Measurements from ENCODE around the gene SBK3.
A peak's percentile ranks its signal among the peaks of the same experiment; 100 is the strongest.
"Not testable (repeated sequence)": the region's sequence is repeated elsewhere in the genome, so short reads cannot be mapped to it uniquely, and the experiment has no call there.

Gene SBK3, protein sequence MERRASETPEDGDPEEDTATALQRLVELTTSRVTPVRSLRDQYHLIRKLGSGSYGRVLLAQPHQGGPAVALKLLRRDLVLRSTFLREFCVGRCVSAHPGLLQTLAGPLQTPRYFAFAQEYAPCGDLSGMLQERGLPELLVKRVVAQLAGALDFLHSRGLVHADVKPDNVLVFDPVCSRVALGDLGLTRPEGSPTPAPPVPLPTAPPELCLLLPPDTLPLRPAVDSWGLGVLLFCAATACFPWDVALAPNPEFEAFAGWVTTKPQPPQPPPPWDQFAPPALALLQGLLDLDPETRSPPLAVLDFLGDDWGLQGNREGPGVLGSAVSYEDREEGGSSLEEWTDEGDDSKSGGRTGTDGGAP

GRCh38 chr19:55545443-55545842 lies at the start of gene SBK3:
SBK3 (minus strand) TSS chr19:55545543; CDS start chr19:55545543, 0 bp downstream.
- in situ Hi-C loops (cut with HindIII; ENCODE audit: low pct_unique_long_range_greater_than_20kb, low sequenced_read_pairs), result no loop called here
- no peak for DNase-seq (ENCODE audit: low read depth in 1 of 2, low spot score in 1 of 2)
- no peak for TF ChIP-seq JUND (IDR thresholded peaks at IDR 0.05; ENCODE audit: low read depth)

GRCh38 chr19:55593096-55593772 lies 47.9 kb upstream of the SBK3 start:
- TF ChIP-seq JUND (IDR thresholded peaks at IDR 0.05; ENCODE audit: low read depth), result no peak
- DNase-seq (ENCODE audit: low read depth in 1 of 2, low spot score in 1 of 2), result no peak
- in situ Hi-C loops (cut with HindIII; ENCODE audit: low pct_unique_long_range_greater_than_20kb, low sequenced_read_pairs), result no loop called here

- in situ Hi-C loops (cut with HindIII; ENCODE audit: low pct_unique_long_range_greater_than_20kb, low sequenced_read_pairs), result no loop called here
- no peak for DNase-seq (ENCODE audit: low read depth in 1 of 2, low spot score in 1 of 2)
- no peak for TF ChIP-seq JUND (IDR thresholded peaks at IDR 0.05; ENCODE audit: low read depth)
These were observed 47.2 kb upstream of the SBK3 start for GRCh38 chr19:55592391-55593090.

GRCh38 chr19:55591555-55591954 lies 46.2 kb upstream of the SBK3 start:
- in situ Hi-C loops (cut with HindIII; ENCODE audit: low pct_unique_long_range_greater_than_20kb, low sequenced_read_pairs), result no loop called here
- DNase-seq (ENCODE audit: low read depth in 1 of 2, low spot score in 1 of 2), result no peak

DNA sequence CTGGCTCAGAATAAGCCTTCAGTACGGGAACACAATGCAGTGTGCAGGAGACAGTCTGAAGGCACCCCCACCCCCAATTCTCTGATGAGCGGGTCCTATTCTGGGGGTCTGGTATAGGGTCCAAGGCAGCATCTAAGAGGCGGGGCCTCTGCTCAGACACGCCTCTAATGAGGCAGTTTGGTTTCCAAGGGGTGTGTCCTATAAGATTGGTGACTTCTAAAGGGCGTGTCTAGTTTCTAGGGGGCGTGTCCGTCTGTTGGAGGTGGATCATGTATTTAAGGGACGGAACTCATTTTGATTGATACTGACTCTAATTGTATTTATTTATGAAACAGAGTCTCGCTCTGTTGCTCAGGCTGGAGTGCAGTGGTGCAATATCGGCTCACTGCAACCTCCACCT lies 45.3 kb upstream of the SBK3 start:
- in situ Hi-C loops (cut with HindIII; ENCODE audit: low pct_unique_long_range_greater_than_20kb, low sequenced_read_pairs), result no loop called here
- no peak for TF ChIP-seq JUND (IDR thresholded peaks at IDR 0.05; ENCODE audit: low read depth)

More at GRCh38 chr19:55591555-55591954, 46.2 kb upstream of the SBK3 start:
- no peak for TF ChIP-seq JUND (IDR thresholded peaks at IDR 0.05; ENCODE audit: low read depth)

GRCh38 chr19:55590109-55590508 lies 44.8 kb upstream of the SBK3 start:
- TF ChIP-seq JUND (IDR thresholded peaks at IDR 0.05; ENCODE audit: low read depth), result no peak
- in situ Hi-C loops (cut with HindIII; ENCODE audit: low pct_unique_long_range_greater_than_20kb, low sequenced_read_pairs), result no loop called here
- DNase-seq (ENCODE audit: low read depth in 1 of 2, low spot score in 1 of 2), result no peak

More for the DNA sequence above, 45.3 kb upstream of the SBK3 start:
- peak in 1 of 2 experiments; percentile 73 for DNase-seq (ENCODE audit: low read depth in 1 of 2, low spot score in 1 of 2)

DNA sequence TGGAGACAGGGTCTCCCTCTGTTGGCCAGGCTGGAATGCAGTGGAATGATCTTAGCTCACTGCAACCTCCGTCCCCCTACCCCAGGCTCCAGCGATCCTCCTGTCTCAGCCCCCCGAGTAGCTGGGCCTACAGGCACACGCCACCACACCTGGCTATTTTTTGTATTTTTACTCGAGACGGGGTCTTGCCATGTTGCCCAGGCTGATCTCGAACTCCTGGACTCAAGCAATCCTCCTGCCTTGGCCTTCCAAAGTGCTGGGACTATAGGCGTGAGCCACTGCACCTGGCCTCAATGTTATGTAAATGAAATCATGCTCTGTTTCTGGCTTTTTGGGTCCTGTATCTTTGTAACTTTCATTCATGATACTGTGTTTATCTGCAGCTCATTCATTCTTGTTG lies 43.4 kb upstream of the SBK3 start:
- in situ Hi-C loops (cut with HindIII; ENCODE audit: low pct_unique_long_range_greater_than_20kb, low sequenced_read_pairs), result no loop called here
- TF ChIP-seq JUND (IDR thresholded peaks at IDR 0.05; ENCODE audit: low read depth), result no peak
- DNase-seq (ENCODE audit: low read depth in 1 of 2, low spot score in 1 of 2), result no peak

- no peak for TF ChIP-seq JUND (IDR thresholded peaks at IDR 0.05; ENCODE audit: low read depth)
- in situ Hi-C loops (cut with HindIII; ENCODE audit: low pct_unique_long_range_greater_than_20kb, low sequenced_read_pairs), result no loop called here
- peak; percentile 89 to 94 for DNase-seq (ENCODE audit: low read depth in 1 of 2, low spot score in 1 of 2)
These were observed 41.8 kb upstream of the SBK3 start for GRCh38 chr19:55586976-55587668.

- in situ Hi-C loops (cut with HindIII; ENCODE audit: low pct_unique_long_range_greater_than_20kb, low sequenced_read_pairs), result no loop called here
- no peak for TF ChIP-seq JUND (IDR thresholded peaks at IDR 0.05; ENCODE audit: low read depth)
- no peak for DNase-seq (ENCODE audit: low read depth in 1 of 2, low spot score in 1 of 2)
These were observed 40.5 kb upstream of the SBK3 start for GRCh38 chr19:55585658-55586339.

- no peak for DNase-seq (ENCODE audit: low read depth in 1 of 2, low spot score in 1 of 2)
- no peak for TF ChIP-seq JUND (IDR thresholded peaks at IDR 0.05; ENCODE audit: low read depth)
- in situ Hi-C loops (cut with HindIII; ENCODE audit: low pct_unique_long_range_greater_than_20kb, low sequenced_read_pairs), result no loop called here
These were observed 39.5 kb upstream of the SBK3 start for GRCh38 chr19:55584871-55585270.

- in situ Hi-C loops (cut with HindIII; ENCODE audit: low pct_unique_long_range_greater_than_20kb, low sequenced_read_pairs); DNase-seq (ENCODE audit: low read depth in 1 of 2, low spot score in 1 of 2): not testable (repeated sequence)
These were observed 38.6 kb upstream of the SBK3 start for GRCh38 chr19:55583897-55584296.

DNA sequence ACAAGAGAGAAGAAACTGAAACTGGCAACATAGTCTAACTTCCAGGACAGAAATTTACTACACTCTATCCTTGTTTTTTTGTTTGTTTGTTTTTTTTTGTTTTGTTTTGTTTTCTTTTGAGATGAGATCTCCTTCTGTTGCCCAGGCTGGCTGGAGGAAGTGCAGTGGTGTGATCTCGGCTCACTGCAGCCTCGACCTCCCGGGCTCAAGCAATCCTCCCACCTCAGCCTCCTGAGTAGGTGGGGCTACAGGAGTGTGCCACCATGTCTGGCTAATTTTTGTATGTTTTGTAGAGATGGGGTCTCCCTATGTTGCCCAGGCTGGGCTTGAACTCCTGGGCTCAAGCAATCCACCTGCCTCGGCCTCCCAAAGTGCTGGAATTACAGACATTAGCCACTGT lies 36.9 kb upstream of the SBK3 start:
- DNase-seq (ENCODE audit: low read depth in 1 of 2, low spot score in 1 of 2); in situ Hi-C loops (cut with HindIII; ENCODE audit: low pct_unique_long_range_greater_than_20kb, low sequenced_read_pairs): not testable (repeated sequence)
